ENCODE measurements around the gene EVL. TPM values are rescaled to one million over a fixed set of nuclear protein-coding genes. Genes with fewer than 3 reads are reported as not detected.

EVL gene
- total RNA-seq (240 TPM), polyA plus RNA-seq (233 TPM)
- long read RNA-seq, donor 1, partial matches to known transcripts, result 0 of 5 reads
- long read RNA-seq, donor 1, other reads (novel, unspliced or antisense), result 0 of 5 reads
- long read RNA-seq, donor 2, result 0 reads
- long read RNA-seq, donor 3, transcript EVL-224 (3 exons, 501 nt), result minor isoform, 5 of 270 reads
- long read RNA-seq, donor 3, transcript EVL-217 (3 exons, 1,547 nt), result minor isoform, 43 of 270 reads
- long read RNA-seq, donor 3, transcript EVL-202 (14 exons, 2,353 nt), result minor isoform, 9 of 270 reads
- long read RNA-seq, donor 3, transcript EVL-201 (14 exons, 1,978 nt), result major isoform, 82 of 270 reads
- long read RNA-seq, donor 3, partial matches to known transcripts, result 111 of 270 reads
- long read RNA-seq, donor 3, other reads (novel, unspliced or antisense), result 8 of 270 reads
- long read RNA-seq, donor 4, transcript EVL-219 (2 exons, 567 nt), result minor isoform, 6 of 108 reads
- long read RNA-seq, donor 4, transcript EVL-217 (3 exons, 1,547 nt), result minor isoform, 32 of 108 reads
- long read RNA-seq, donor 4, transcript EVL-201 (14 exons, 1,978 nt), result major isoform, 33 of 108 reads
- long read RNA-seq, donor 4, partial matches to known transcripts, result 28 of 108 reads
- long read RNA-seq, donor 4, other reads (novel, unspliced or antisense), result 0 of 108 reads
- long read RNA-seq, donor 5, transcript EVL-202 (14 exons, 2,353 nt), result minor isoform, 5 of 313 reads
- long read RNA-seq, donor 5, transcript EVL-217 (3 exons, 1,547 nt), result minor isoform, 49 of 313 reads
- long read RNA-seq, donor 5, transcript EVL-219 (2 exons, 567 nt), result minor isoform, 10 of 313 reads
- long read RNA-seq, donor 5, transcript EVL-201 (14 exons, 1,978 nt), result major isoform, 82 of 313 reads
- long read RNA-seq, donor 5, partial matches to known transcripts, result 145 of 313 reads
- long read RNA-seq, donor 5, other reads (novel, unspliced or antisense), result 7 of 313 reads
- long read RNA-seq, donor 6, transcript EVL-219 (2 exons, 567 nt), result minor isoform, 6 of 223 reads
- long read RNA-seq, donor 6, transcript EVL-217 (3 exons, 1,547 nt), result minor isoform, 24 of 223 reads
- long read RNA-seq, donor 6, transcript EVL-201 (14 exons, 1,978 nt), result major isoform, 63 of 223 reads
- long read RNA-seq, donor 6, transcript EVL-202 (14 exons, 2,353 nt), result minor isoform, 11 of 223 reads
- long read RNA-seq, donor 6, partial matches to known transcripts, result 115 of 223 reads
- long read RNA-seq, donor 6, other reads (novel, unspliced or antisense), result 0 of 223 reads
- long read RNA-seq, donor 7, transcript EVL-201 (14 exons, 1,978 nt), result major isoform, 57 of 117 reads
- long read RNA-seq, donor 7, transcript EVL-217 (3 exons, 1,547 nt), result minor isoform, 13 of 117 reads
- long read RNA-seq, donor 7, partial matches to known transcripts, result 20 of 117 reads
- long read RNA-seq, donor 7, other reads (novel, unspliced or antisense), result 18 of 117 reads
- long read RNA-seq, donor 8, transcript EVL-217 (3 exons, 1,547 nt), result minor isoform, 5 of 42 reads
- long read RNA-seq, donor 8, transcript EVL-201 (14 exons, 1,978 nt), result major isoform, 19 of 42 reads
- long read RNA-seq, donor 8, partial matches to known transcripts, result 13 of 42 reads
- long read RNA-seq, donor 8, other reads (novel, unspliced or antisense), result 0 of 42 reads
- long read RNA-seq, donor 9, transcript EVL-217 (3 exons, 1,547 nt), result minor isoform, 26 of 80 reads
- long read RNA-seq, donor 9, transcript EVL-201 (14 exons, 1,978 nt), result major isoform, 29 of 80 reads
- long read RNA-seq, donor 9, partial matches to known transcripts, result 15 of 80 reads
- long read RNA-seq, donor 9, other reads (novel, unspliced or antisense), result 0 of 80 reads
- long read RNA-seq, donor 10, transcript EVL-201 (14 exons, 1,978 nt), result major isoform, 34 of 111 reads
- long read RNA-seq, donor 10, transcript EVL-202 (14 exons, 2,353 nt), result minor isoform, 8 of 111 reads
- long read RNA-seq, donor 10, transcript EVL-224 (3 exons, 501 nt), result minor isoform, 5 of 111 reads
- long read RNA-seq, donor 10, transcript EVL-217 (3 exons, 1,547 nt), result minor isoform, 11 of 111 reads
- long read RNA-seq, donor 10, partial matches to known transcripts, result 40 of 111 reads
- long read RNA-seq, donor 10, other reads (novel, unspliced or antisense), result 7 of 111 reads

GRCh38 chr14:100065111-100065871 lies at the start of gene EVL:
EVL (plus strand) TSS chr14:100065422; CDS start chr14:100065501, 79 bp downstream.
- Histone ChIP-seq H3K36me3 (ENCODE audit: control insufficient read depth in 2 of 2, insufficient read depth in 2 of 2, low read length in 1 of 2) (peaks cover 0 to 12% of the 10 kb centered on the region in 2 donors), H3K27ac (ENCODE audit: low read depth in 1 of 2, low read length in 1 of 2) (peak within 1 kb of the TSS; percentile 99), H3K4me3 (ENCODE audit: low read length in 2 of 2) (peak within 1 kb of the TSS; percentile 64 to 73), H3K4me1 (ENCODE audit: control insufficient read depth in 2 of 2, insufficient read depth in 2 of 2, low read length in 2 of 2) (peaks cover 32 to 70% of the 10 kb centered on the region in 2 donors), H3K9me3 (ENCODE audit: control insufficient read depth in 2 of 2, insufficient read depth in 1 of 2, low read length in 1 of 2) (no peaks in the 10 kb centered on the region), H3K27me3 (ENCODE audit: control insufficient read depth in 2 of 2, insufficient read depth in 1 of 2, low read length in 1 of 2) (no peaks in the 10 kb centered on the region)
- peak in 6 of 9 donors; percentile 75 to 96 (median 87) for DNase-seq (ENCODE audit: low read depth in 6 of 9, low spot score in 9 of 9)
- 8% methylated on average over 6 of the region's 6 CpGs for WGBS

- Histone ChIP-seq H3K36me3 (ENCODE audit: control insufficient read depth in 2 of 2, insufficient read depth in 2 of 2, low read length in 1 of 2) (no peaks in the 10 kb centered on the region), H3K27me3 (ENCODE audit: control insufficient read depth in 2 of 2, insufficient read depth in 1 of 2, low read length in 1 of 2) (no peaks in the 10 kb centered on the region), H3K4me3 (ENCODE audit: low read length in 2 of 2) (no peak overlapping the region), H3K4me1 (ENCODE audit: control insufficient read depth in 2 of 2, insufficient read depth in 2 of 2, low read length in 2 of 2) (peaks cover 0 to 23% of the 10 kb centered on the region in 2 donors), H3K27ac (ENCODE audit: low read depth in 1 of 2, low read length in 1 of 2) (no peak overlapping the region), H3K9me3 (ENCODE audit: control insufficient read depth in 2 of 2, insufficient read depth in 1 of 2, low read length in 1 of 2) (no peaks in the 10 kb centered on the region)
- WGBS, result 82% methylated on average over 5 of the region's 5 CpGs
- no peak for DNase-seq (ENCODE audit: low read depth in 6 of 9, low spot score in 9 of 9)
Observed at GRCh38 chr14:100017553-100017952, 47.7 kb upstream of the EVL start.

GRCh38 chr14:100018054-100018453 lies 47.2 kb upstream of the EVL start:
- no peaks in the 10 kb centered on the region for H3K9me3 ChIP-seq (ENCODE audit: control insufficient read depth in 2 of 2, insufficient read depth in 1 of 2, low read length in 1 of 2)
- no peaks in the 10 kb centered on the region for H3K27me3 ChIP-seq (ENCODE audit: control insufficient read depth in 2 of 2, insufficient read depth in 1 of 2, low read length in 1 of 2)
- DNase-seq (ENCODE audit: low read depth in 6 of 9, low spot score in 9 of 9), result no peak
- H3K36me3 ChIP-seq (ENCODE audit: control insufficient read depth in 2 of 2, insufficient read depth in 2 of 2, low read length in 1 of 2), result no peaks in the 10 kb centered on the region
- H3K27ac ChIP-seq (ENCODE audit: low read depth in 1 of 2, low read length in 1 of 2), result no peak overlapping the region
- no peak overlapping the region for H3K4me3 ChIP-seq (ENCODE audit: low read length in 2 of 2)
- 90% methylated on average over 7 of the region's 7 CpGs for WGBS
- peaks cover 0 to 24% of the 10 kb centered on the region in 2 donors for H3K4me1 ChIP-seq (ENCODE audit: control insufficient read depth in 2 of 2, insufficient read depth in 2 of 2, low read length in 2 of 2)

- no peak overlapping the region for H3K27ac ChIP-seq (ENCODE audit: low read depth in 1 of 2, low read length in 1 of 2)
- DNase-seq (ENCODE audit: low read depth in 6 of 9, low spot score in 9 of 9), result no peak
- no peaks in the 10 kb centered on the region for H3K27me3 ChIP-seq (ENCODE audit: control insufficient read depth in 2 of 2, insufficient read depth in 1 of 2, low read length in 1 of 2)
- H3K9me3 ChIP-seq (ENCODE audit: control insufficient read depth in 2 of 2, insufficient read depth in 1 of 2, low read length in 1 of 2), result no peaks in the 10 kb centered on the region
- H3K36me3 ChIP-seq (ENCODE audit: control insufficient read depth in 2 of 2, insufficient read depth in 2 of 2, low read length in 1 of 2), result no peaks in the 10 kb centered on the region
- peaks cover 0 to 20% of the 10 kb centered on the region in 2 donors for H3K4me1 ChIP-seq (ENCODE audit: control insufficient read depth in 2 of 2, insufficient read depth in 2 of 2, low read length in 2 of 2)
- 92% methylated on average over 8 of the region's 8 CpGs for WGBS
- no peak overlapping the region for H3K4me3 ChIP-seq (ENCODE audit: low read length in 2 of 2)
Observed at GRCh38 chr14:100018482-100018881, 46.7 kb upstream of the EVL start.

- 77% methylated on average over 8 of the region's 8 CpGs for WGBS
- Histone ChIP-seq H3K9me3 (ENCODE audit: control insufficient read depth in 2 of 2, insufficient read depth in 1 of 2, low read length in 1 of 2) (no peaks in the 10 kb centered on the region), H3K4me3 (ENCODE audit: low read length in 2 of 2) (no peak overlapping the region), H3K27me3 (ENCODE audit: control insufficient read depth in 2 of 2, insufficient read depth in 1 of 2, low read length in 1 of 2) (no peaks in the 10 kb centered on the region), H3K36me3 (ENCODE audit: control insufficient read depth in 2 of 2, insufficient read depth in 2 of 2, low read length in 1 of 2) (no peaks in the 10 kb centered on the region), H3K4me1 (ENCODE audit: control insufficient read depth in 2 of 2, insufficient read depth in 2 of 2, low read length in 2 of 2) (peaks cover 0 to 21% of the 10 kb centered on the region in 2 donors), H3K27ac (ENCODE audit: low read depth in 1 of 2, low read length in 1 of 2) (peak overlapping the region in 1 of 2 donors; percentile 22)
- peak in 4 of 9 donors; percentile 13 to 53 (median 24) for DNase-seq (ENCODE audit: low read depth in 6 of 9, low spot score in 9 of 9)
Observed at GRCh38 chr14:100019156-100019744, 46.0 kb upstream of the EVL start.

GRCh38 chr14:100020629-100021028 lies 44.6 kb upstream of the EVL start:
- H3K36me3 ChIP-seq (ENCODE audit: control insufficient read depth in 2 of 2, insufficient read depth in 2 of 2, low read length in 1 of 2), result no peaks in the 10 kb centered on the region
- H3K9me3 ChIP-seq (ENCODE audit: control insufficient read depth in 2 of 2, insufficient read depth in 1 of 2, low read length in 1 of 2), result no peaks in the 10 kb centered on the region
- WGBS, result 95% methylated on average over 7 of the region's 7 CpGs
- peaks cover 5 to 31% of the 10 kb centered on the region in 2 donors for H3K4me1 ChIP-seq (ENCODE audit: control insufficient read depth in 2 of 2, insufficient read depth in 2 of 2, low read length in 2 of 2)
- no peaks in the 10 kb centered on the region for H3K27me3 ChIP-seq (ENCODE audit: control insufficient read depth in 2 of 2, insufficient read depth in 1 of 2, low read length in 1 of 2)
- DNase-seq (ENCODE audit: low read depth in 6 of 9, low spot score in 9 of 9), result no peak
- H3K4me3 ChIP-seq (ENCODE audit: low read length in 2 of 2), result no peak overlapping the region
- no peak overlapping the region for H3K27ac ChIP-seq (ENCODE audit: low read depth in 1 of 2, low read length in 1 of 2)

- peaks cover 5 to 29% of the 10 kb centered on the region in 2 donors for H3K4me1 ChIP-seq (ENCODE audit: control insufficient read depth in 2 of 2, insufficient read depth in 2 of 2, low read length in 2 of 2)
- H3K4me3 ChIP-seq (ENCODE audit: low read length in 2 of 2), result no peak overlapping the region
- no peaks in the 10 kb centered on the region for H3K27me3 ChIP-seq (ENCODE audit: control insufficient read depth in 2 of 2, insufficient read depth in 1 of 2, low read length in 1 of 2)
- 92% methylated on average over 12 of the region's 12 CpGs for WGBS
- no peak overlapping the region for H3K27ac ChIP-seq (ENCODE audit: low read depth in 1 of 2, low read length in 1 of 2)
- H3K36me3 ChIP-seq (ENCODE audit: control insufficient read depth in 2 of 2, insufficient read depth in 2 of 2, low read length in 1 of 2), result no peaks in the 10 kb centered on the region
- no peak for DNase-seq (ENCODE audit: low read depth in 6 of 9, low spot score in 9 of 9)
- no peaks in the 10 kb centered on the region for H3K9me3 ChIP-seq (ENCODE audit: control insufficient read depth in 2 of 2, insufficient read depth in 1 of 2, low read length in 1 of 2)
Observed at GRCh38 chr14:100022772-100023451, 42.3 kb upstream of the EVL start.

Measured in thymus (tissue), 14 donors.